Activated naive CD4-positive, alpha-beta T cell treated with anti-CD3 and anti-CD28 coated beads, Interleukin-2, amount 50 U/mL, for 72 hours (primary cell): ENCODE measurements around the gene MED15. TPM values are rescaled to one million over a fixed set of nuclear protein-coding genes. Genes with fewer than 3 reads are reported as not detected.
"Not testable (repeated sequence)": the region's sequence is repeated elsewhere in the genome, so short reads cannot be mapped to it uniquely, and the experiment has no call there.

Source experiments
- ATAC-seq, 2 donors: fragments of 150-1000 bp; cut with Tn5 transposase; 2 replicates each; pipeline ENCODE4 v1.10.0; 2021; ENCODE audit warnings: mild to moderate bottlenecking in 2 of 2, moderate library complexity in 2 of 2
- DNase-seq, 2 donors: peaks; one replicate each; pipeline ENCODE4 v3.0.0; 2021 to 2022; ENCODE audit warnings: low spot score in 2 of 2
- H3K27ac Mint-ChIP-seq, 2 donors: one replicate each; pipeline ENCODE4 v1.8.0; 2022; ENCODE audit warnings: mild to moderate bottlenecking in 2 of 2, mixed read lengths in 2 of 2
- H3K36me3 Mint-ChIP-seq, 2 donors: one replicate each; pipeline ENCODE4 v1.8.0; 2022; ENCODE audit warnings: mixed read lengths in 2 of 2
- H3K9me3 Mint-ChIP-seq, 2 donors: one replicate each; pipeline ENCODE4 v1.8.0; 2022; ENCODE audit warnings: mixed read lengths in 2 of 2
- total RNA-seq, 2 donors: library from RNA; stranded (reverse); gene quantifications; one replicate each; pipeline ENCODE4 v1.2.3, GENCODE V29; 2022

Gene MED15
- total RNA-seq, 2 donors from 2014 or later = 88.9 to 137 TPM

- Mint-ChIP-seq H3K36me3 (no peaks in the 10 kb centered on the region), H3K9me3 (no peaks in the 10 kb centered on the region), H3K27ac (peak overlapping the region in 1 of 2 donors; percentile 39)
- peak in 1 of 2 donors; percentile 2 for ATAC-seq
- DNase-seq = no peak
These were observed 81.6 kb downstream of the MED15 start for GRCh38 chr22:20588843-20589581.

GRCh38 chr22:20589614-20590476, 82.4 kb downstream of the MED15 start:
- H3K36me3 Mint-ChIP-seq = no peaks in the 10 kb centered on the region
- no peak for ATAC-seq
- H3K9me3 Mint-ChIP-seq = no peaks in the 10 kb centered on the region

GRCh38 chr22:20590477-20591294, 83.3 kb downstream of the MED15 start:
- peak; percentile 10 to 17 for ATAC-seq
- H3K9me3 Mint-ChIP-seq = no peaks in the 10 kb centered on the region
- no peak for DNase-seq
- peak overlapping the region; percentile 35 to 75 for H3K27ac Mint-ChIP-seq
- H3K36me3 Mint-ChIP-seq = no peaks in the 10 kb centered on the region

More at GRCh38 chr22:20589614-20590476, 82.4 kb downstream of the MED15 start:
- peak overlapping the region in 1 of 2 donors; percentile 39 for H3K27ac Mint-ChIP-seq
- no peak for DNase-seq

- ATAC-seq (peak in 1 of 2 donors; percentile 3), DNase-seq (no peak)
- no peaks in the 10 kb centered on the region for H3K9me3 Mint-ChIP-seq
- H3K27ac Mint-ChIP-seq = peak overlapping the region in 1 of 2 donors; percentile 75
- H3K36me3 Mint-ChIP-seq = no peaks in the 10 kb centered on the region
These were observed 83.9 kb downstream of the MED15 start for GRCh38 chr22:20591295-20591645.

- Mint-ChIP-seq H3K36me3 (no peaks in the 10 kb centered on the region), H3K9me3 (no peaks in the 10 kb centered on the region), H3K27ac (no peak overlapping the region)
- ATAC-seq (peak in 1 of 2 donors; percentile 4), DNase-seq (no peak)
These were observed 84.4 kb downstream of the MED15 start for GRCh38 chr22:20591660-20592310.

GRCh38 chr22:20594038-20594437, 86.6 kb downstream of the MED15 start:
- not testable (repeated sequence) for ATAC-seq, H3K27ac Mint-ChIP-seq, H3K9me3 Mint-ChIP-seq, H3K36me3 Mint-ChIP-seq, DNase-seq

GRCh38 chr22:20594486-20594885, 87.1 kb downstream of the MED15 start:
- H3K27ac Mint-ChIP-seq, ATAC-seq, DNase-seq, H3K9me3 Mint-ChIP-seq, H3K36me3 Mint-ChIP-seq: not testable (repeated sequence)

- no peaks in the 10 kb centered on the region for H3K9me3 Mint-ChIP-seq
- ATAC-seq (no peak), DNase-seq (no peak)
- H3K27ac Mint-ChIP-seq = no peak overlapping the region
- H3K36me3 Mint-ChIP-seq = no peaks in the 10 kb centered on the region
These were observed 88.1 kb downstream of the MED15 start for GRCh38 chr22:20595461-20595860.

GRCh38 chr22:20599117-20599516, 91.7 kb downstream of the MED15 start:
- no peak for ATAC-seq
- DNase-seq = no peak
- Mint-ChIP-seq H3K9me3 (no peaks in the 10 kb centered on the region), H3K36me3 (no peaks in the 10 kb centered on the region), H3K27ac (no peak overlapping the region)

- ATAC-seq = no peak
- Mint-ChIP-seq H3K36me3 (no peaks in the 10 kb centered on the region), H3K9me3 (no peaks in the 10 kb centered on the region), H3K27ac (no peak overlapping the region)
- DNase-seq = no peak
These were observed 92.8 kb downstream of the MED15 start for GRCh38 chr22:20600137-20600673.

- no peak overlapping the region for H3K27ac Mint-ChIP-seq
- H3K9me3 Mint-ChIP-seq = no peaks in the 10 kb centered on the region
- DNase-seq (no peak), ATAC-seq (no peak)
- H3K36me3 Mint-ChIP-seq = no peaks in the 10 kb centered on the region
These were observed 93.9 kb downstream of the MED15 start for GRCh38 chr22:20601308-20601707.

GRCh38 chr22:20602609-20603164, 95.3 kb downstream of the MED15 start:
- Mint-ChIP-seq H3K9me3 (no peaks in the 10 kb centered on the region), H3K36me3 (no peaks in the 10 kb centered on the region), H3K27ac (no peak overlapping the region)
- DNase-seq (no peak), ATAC-seq (no peak)

- ATAC-seq = no peak
- no peaks in the 10 kb centered on the region for H3K9me3 Mint-ChIP-seq
These were observed 96.8 kb downstream of the MED15 start for GRCh38 chr22:20604092-20604747.

GRCh38 chr22:20604776-20605221, 97.4 kb downstream of the MED15 start:
- H3K27ac Mint-ChIP-seq = no peak overlapping the region
- DNase-seq = no peak
- no peaks in the 10 kb centered on the region for H3K9me3 Mint-ChIP-seq
- H3K36me3 Mint-ChIP-seq = no peaks in the 10 kb centered on the region
- ATAC-seq = no peak

More at GRCh38 chr22:20604092-20604747, 96.8 kb downstream of the MED15 start:
- Mint-ChIP-seq H3K36me3 (no peaks in the 10 kb centered on the region), H3K27ac (no peak overlapping the region)
- no peak for DNase-seq

- Mint-ChIP-seq H3K36me3 (no peaks in the 10 kb centered on the region), H3K27ac (peak overlapping the region in 1 of 2 donors; percentile 4), H3K9me3 (no peaks in the 10 kb centered on the region)
- no peak for ATAC-seq
- DNase-seq = no peak
These were observed 97.9 kb downstream of the MED15 start for GRCh38 chr22:20605328-20605727.
